ENCODE results near the gene SH3BP4.

DNA sequence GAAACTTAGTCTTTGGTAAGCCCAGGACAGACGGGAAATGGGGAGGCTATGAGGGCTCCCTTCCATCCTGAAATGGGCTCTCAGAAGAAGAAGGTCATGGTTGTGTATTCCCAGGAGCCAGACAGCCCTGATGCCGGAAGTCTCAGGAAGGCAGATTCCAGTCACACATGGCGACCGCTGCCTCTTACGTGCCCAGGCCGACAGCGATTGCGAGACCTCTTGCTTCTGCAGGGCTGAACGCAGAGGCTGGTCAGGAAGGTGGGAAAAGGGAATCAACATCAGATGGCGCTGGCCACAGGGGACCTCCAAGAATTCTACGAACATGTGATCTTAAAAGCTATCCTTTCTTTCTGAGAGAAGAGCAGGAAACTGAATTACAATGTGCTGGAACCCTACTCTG is 22.8 kb upstream of the SH3BP4 start:
- no peak for TF ChIP-seq EZH2 (IDR thresholded peaks at IDR 0.05; ENCODE audit: borderline replicate concordance, low read depth, low read length, severe bottlenecking)
- TF ChIP-seq, protein P1, sequence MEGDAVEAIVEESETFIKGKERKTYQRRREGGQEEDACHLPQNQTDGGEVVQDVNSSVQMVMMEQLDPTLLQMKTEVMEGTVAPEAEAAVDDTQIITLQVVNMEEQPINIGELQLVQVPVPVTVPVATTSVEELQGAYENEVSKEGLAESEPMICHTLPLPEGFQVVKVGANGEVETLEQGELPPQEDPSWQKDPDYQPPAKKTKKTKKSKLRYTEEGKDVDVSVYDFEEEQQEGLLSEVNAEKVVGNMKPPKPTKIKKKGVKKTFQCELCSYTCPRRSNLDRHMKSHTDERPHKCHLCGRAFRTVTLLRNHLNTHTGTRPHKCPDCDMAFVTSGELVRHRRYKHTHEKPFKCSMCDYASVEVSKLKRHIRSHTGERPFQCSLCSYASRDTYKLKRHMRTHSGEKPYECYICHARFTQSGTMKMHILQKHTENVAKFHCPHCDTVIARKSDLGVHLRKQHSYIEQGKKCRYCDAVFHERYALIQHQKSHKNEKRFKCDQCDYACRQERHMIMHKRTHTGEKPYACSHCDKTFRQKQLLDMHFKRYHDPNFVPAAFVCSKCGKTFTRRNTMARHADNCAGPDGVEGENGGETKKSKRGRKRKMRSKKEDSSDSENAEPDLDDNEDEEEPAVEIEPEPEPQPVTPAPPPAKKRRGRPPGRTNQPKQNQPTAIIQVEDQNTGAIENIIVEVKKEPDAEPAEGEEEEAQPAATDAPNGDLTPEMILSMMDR (IDR thresholded peaks at IDR 0.05; ENCODE audit: borderline replicate concordance, extremely low read depth, low read length, poor library complexity, severe bottlenecking), result no peak

All from DND-41 (cell line).